Tibial nerve (tissue), 4 donors: Measurements from ENCODE around the gene R3HDM4.
"Not testable (repeated sequence)": the region's sequence is repeated elsewhere in the genome, so short reads cannot be mapped to it uniquely, and the experiment has no call there.

ENCODE experiments used
- CTCF ChIP-seq, 5 experiments: fragments of 200-600 bp in 3 of 5; fragments of 450-650 bp in 2 of 5; sonication (generic) in 3 of 5; IDR thresholded peaks; one replicate each; pipeline ENCODE4 v1.5.1; 2016 to 2019; ENCODE audit warnings: antibody characterized with exemption in 5 of 5, mild to moderate bottlenecking in 3 of 5, moderate library complexity in 2 of 5
- EP300 ChIP-seq, 2 donors: sonication (generic); formaldehyde crosslinking; IDR thresholded peaks; one replicate each; pipeline ENCODE4 v1.6.1; 2017; ENCODE audit warnings: antibody characterized with exemption in 2 of 2, mild to moderate bottlenecking in 1 of 2
- POLR2A ChIP-seq, 2 donors: fragments of 450-650 bp; IDR thresholded peaks; one replicate each; pipeline ENCODE4 v1.6.1; 2017; ENCODE audit warnings: antibody characterized with exemption in 2 of 2, mild to moderate bottlenecking in 2 of 2, moderate library complexity in 2 of 2

- not testable (repeated sequence) for TF ChIP-seq CTCF, POLR2A, EP300 (IDR thresholded peaks at IDR 0.05)
Measured at GRCh38 chr19:891421-892200, 21.4 kb downstream of the R3HDM4 start.
